Stomach (tissue), 4 donors: ENCODE data around the gene ARAP2.

Experiments
- CTCF ChIP-seq, 7 experiments: fragments of 450-650 bp in 4 of 7; fragments of 200-600 bp in 3 of 7; sonication (generic) in 3 of 7; IDR thresholded peaks; one replicate each; pipeline ENCODE4 v1.5.1; 2016 to 2019; ENCODE audit warnings: antibody characterized with exemption in 7 of 7, control low read depth in 2 of 7, mild to moderate bottlenecking in 1 of 7
- POLR2AphosphoS5 ChIP-seq, 3 donors: sonication (generic); formaldehyde crosslinking; IDR thresholded peaks; one replicate each; pipeline ENCODE4 v1.6.1; 2016; ENCODE audit warnings: antibody characterized with exemption in 3 of 3

GRCh38 chr4:36133658-36134057 is 110.7 kb downstream of the ARAP2 start:
- TF ChIP-seq POLR2AphosphoS5 (IDR thresholded peaks at IDR 0.05) (no peak), CTCF (IDR thresholded peaks at IDR 0.05) (no peak)
